GM10248 (cell line): ENCODE results near the gene ERICH6B.

Source experiments
- CTCF ChIA-PET: fragments of 300-600 bp; sonication (Branson Sonifier 250); formaldehyde crosslinking; extraction: SDS; loops from one replicate; lab custom pipeline; 2021; ENCODE audit warnings: antibody characterized with exemption; lab: Yijun Ruan, JAX
- POLR2A ChIA-PET: fragments of 350-650 bp; sonication (Branson Sonifier 250); formaldehyde crosslinking; extraction: SDS; loops from one replicate; lab custom pipeline; 2020; ENCODE audit warnings: antibody characterized with exemption; lab: Yijun Ruan, JAX
- DNase-seq: peaks from one replicate; pipeline ENCODE4 v3.0.0; 2012; ENCODE audit errors: extremely low spot score
- TF ChIP-seq, protein P1 (sequence below): IDR thresholded peaks from 2 replicates; pipeline ENCODE4 v1.5.1; 2012; ENCODE audit warnings: mild to moderate bottlenecking, low read depth; ENCODE audit errors: extremely low read depth, missing control alignments, control extremely low read depth

ERICH6B gene

DNA sequence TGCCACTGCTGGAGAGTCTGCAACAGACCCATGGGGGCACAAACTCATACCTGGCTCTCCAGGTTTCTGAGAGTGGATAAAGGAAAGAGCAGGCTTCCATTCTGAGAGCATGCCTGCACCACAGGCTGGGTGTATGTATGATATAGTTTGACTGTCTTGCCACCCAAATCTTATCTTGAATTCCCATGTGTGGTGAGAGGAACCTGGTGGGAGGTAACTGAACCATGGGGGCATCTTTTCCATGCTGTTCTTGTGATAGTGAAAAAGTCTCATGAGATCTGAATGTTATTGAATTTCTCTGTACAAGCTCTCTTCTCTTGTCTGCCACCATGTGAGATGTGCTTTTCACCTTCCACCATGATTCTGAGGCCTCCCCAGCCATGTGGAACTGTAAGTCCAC, 50.2 kb downstream of the ERICH6B start:
- ChIA-PET CTCF (no interaction called here), POLR2A (no interaction called here)
- TF ChIP-seq, protein P1, sequence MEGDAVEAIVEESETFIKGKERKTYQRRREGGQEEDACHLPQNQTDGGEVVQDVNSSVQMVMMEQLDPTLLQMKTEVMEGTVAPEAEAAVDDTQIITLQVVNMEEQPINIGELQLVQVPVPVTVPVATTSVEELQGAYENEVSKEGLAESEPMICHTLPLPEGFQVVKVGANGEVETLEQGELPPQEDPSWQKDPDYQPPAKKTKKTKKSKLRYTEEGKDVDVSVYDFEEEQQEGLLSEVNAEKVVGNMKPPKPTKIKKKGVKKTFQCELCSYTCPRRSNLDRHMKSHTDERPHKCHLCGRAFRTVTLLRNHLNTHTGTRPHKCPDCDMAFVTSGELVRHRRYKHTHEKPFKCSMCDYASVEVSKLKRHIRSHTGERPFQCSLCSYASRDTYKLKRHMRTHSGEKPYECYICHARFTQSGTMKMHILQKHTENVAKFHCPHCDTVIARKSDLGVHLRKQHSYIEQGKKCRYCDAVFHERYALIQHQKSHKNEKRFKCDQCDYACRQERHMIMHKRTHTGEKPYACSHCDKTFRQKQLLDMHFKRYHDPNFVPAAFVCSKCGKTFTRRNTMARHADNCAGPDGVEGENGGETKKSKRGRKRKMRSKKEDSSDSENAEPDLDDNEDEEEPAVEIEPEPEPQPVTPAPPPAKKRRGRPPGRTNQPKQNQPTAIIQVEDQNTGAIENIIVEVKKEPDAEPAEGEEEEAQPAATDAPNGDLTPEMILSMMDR: no peak
- no peak for DNase-seq

DNA sequence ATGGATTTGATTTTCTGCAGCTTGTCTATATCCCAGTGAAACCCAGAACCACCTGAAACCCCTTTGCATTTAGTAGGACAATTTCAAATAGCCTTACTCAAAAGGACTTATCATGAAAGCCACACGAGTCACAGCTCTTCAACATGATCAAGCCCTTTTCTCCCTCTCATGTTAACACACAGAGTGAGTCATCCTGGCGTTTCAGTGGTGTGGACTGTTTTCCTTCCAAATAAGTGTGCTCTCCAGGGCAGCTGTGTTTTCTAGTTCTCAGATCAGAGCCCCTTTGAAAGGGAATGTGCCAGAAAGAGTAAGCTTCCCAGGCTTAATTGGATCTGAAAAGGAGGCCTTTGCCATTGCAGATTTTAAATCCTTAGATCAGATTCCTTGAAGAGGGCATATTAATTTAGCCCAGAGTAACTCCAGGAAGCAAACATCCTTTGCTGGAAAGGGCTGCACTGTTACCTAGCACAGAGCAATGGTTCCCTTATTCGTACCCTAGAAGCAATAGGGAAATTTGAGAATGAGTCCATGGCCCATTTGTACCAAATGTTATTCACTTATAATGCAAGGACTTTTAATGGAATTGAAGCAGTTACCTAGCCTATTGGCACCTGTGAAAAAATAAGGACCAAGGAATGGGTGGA, 51.3 kb downstream of the ERICH6B start:
- no peak for DNase-seq
- CTCF ChIA-PET: interaction anchor here (1.3 to 1.6 kb wide), 2 partner anchors 10 to 15 kb away, joined by 3 read pairs; no protein-coding TSS in a partner anchor
- TF ChIP-seq, protein P1: no peak
- POLR2A ChIA-PET: no interaction called here

DNA sequence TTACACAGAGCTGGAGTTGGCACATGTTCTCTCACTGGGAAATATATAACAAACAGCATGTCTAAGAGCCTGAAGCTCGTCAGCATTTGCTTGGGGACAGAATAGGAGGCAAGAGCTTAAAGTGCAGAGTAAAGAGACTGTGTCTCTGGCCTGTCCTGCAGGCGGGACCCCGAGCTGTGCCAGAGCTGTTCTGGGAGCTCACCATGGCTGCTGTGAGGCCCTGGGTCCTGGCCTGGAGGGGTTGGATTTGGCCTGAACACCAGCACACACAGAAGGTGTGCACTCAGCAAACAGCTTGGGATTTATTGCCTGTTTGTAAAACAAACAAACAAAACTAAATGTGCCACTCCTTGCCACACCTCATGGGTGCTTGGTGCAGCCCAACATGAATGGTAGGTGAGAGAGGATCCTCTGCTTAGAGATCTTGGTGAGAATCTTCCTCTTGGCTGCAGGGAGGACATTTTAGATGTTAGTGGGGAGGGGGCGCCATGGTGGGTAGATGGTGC, 60.9 kb downstream of the ERICH6B start:
- no peak for DNase-seq
- CTCF ChIA-PET: interaction anchor here (1.0 kb wide), 1 partner anchor 9 kb away, joined by 3 read pairs; no protein-coding TSS in a partner anchor
- POLR2A ChIA-PET: no interaction called here
- TF ChIP-seq, protein P1: no peak

DNA sequence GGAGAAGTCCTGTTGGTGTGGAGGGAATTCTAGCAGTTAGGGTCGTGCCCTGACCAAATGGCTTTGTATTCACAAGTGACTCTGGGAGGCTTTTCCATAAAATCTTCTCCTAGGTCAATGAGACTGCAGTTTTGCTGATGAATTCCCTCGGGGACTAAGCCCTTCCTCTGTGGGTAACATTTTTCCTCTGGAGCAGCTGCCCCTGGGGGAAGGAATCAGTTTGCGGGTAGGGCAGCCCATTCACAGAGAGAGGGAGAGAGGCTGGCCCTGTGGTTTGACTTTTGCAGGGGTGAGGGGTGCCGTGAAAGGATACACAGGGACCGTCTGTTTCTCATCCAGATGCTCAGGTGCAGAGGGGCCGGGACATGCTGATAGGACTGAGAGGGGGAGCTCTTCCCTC, 67.3 kb downstream of the ERICH6B start:
- CTCF ChIA-PET: no interaction called here

DNA sequence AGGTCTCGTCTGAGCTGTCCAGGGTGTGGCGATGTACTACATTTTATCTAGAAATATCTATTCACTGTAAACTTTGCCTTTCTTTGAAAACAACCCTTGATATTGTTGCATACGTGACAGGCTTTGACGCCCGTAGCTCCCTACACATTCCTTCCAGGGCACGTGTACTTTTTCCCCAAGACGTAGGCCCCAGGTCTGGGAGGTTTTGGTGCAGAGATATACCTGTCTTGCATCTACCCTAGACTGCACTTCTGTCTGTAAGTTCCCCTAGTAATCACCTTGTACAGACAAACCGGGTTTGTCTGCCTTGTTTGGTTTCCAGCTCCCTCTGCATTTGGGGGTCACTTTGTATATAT, 69.2 kb downstream of the ERICH6B start:
- TF ChIP-seq, protein P1: no peak
- ChIA-PET CTCF (no interaction called here), POLR2A (no interaction called here)
- DNase-seq: no peak

More for the DNA sequence above, 67.3 kb downstream of the ERICH6B start:
- TF ChIP-seq, protein P1: no peak
- DNase-seq: no peak
- POLR2A ChIA-PET: no interaction called here

DNA sequence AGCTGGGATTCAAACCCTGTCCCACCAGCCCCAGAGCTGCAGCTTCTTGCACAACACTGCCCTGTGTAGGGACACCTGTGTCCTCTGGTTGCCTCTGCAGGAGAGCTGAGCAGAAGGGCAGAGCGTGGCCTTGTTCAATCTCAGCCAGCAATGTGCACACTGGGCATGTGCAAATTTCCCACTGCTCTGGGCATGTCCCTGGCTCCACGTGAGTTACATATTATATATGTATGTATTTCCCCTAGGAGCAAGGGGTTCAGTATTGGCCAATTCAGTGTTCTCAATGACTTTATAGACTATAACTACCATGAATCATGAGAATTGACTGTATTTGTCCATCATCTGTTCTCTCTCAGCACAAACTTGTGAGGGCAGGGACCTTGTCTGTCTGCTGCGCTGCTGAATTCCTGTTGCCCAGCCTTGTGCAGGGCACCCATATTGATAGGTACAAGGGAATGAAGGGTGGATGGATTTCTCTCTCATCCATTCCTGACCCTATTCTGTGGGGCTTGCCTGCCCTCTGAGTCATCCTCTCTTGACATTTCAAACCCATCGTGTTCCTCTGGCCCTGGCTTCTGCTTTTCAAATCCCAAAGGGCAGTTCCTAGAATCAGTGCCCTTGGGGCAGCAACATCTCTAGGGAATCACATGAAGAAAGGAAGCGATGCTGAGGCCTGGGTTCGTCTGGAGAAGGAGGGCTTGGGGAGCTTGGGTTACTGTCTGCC, 69.7 kb downstream of the ERICH6B start:
- TF ChIP-seq, protein P1: no peak
- POLR2A ChIA-PET: interaction anchor here (0.6 kb wide), 1 partner anchor 20 kb away, joined by 3 read pairs; no protein-coding TSS in a partner anchor
- no peak for DNase-seq
- CTCF ChIA-PET: no interaction called here
